Nephron progenitor cell (in vitro differentiated cells): Measurements from ENCODE around the gene SCGB2B2.

Experiments used
- DNase-seq: peaks from one replicate; pipeline ENCODE4 v3.0.0; 2021
- H3K27ac Mint-ChIP-seq: 2 replicates; pipeline ENCODE4 v1.8.0; 2021; ENCODE audit warnings: mild to moderate bottlenecking, moderate library complexity, mixed read lengths
- H3K27me3 Mint-ChIP-seq: 2 replicates; pipeline ENCODE4 v1.8.0; 2021; ENCODE audit warnings: mild to moderate bottlenecking, low read depth, mixed read lengths; ENCODE audit not compliant: poor library complexity
- H3K36me3 Mint-ChIP-seq: 2 replicates; pipeline ENCODE4 v1.8.0; 2021; ENCODE audit warnings: low read depth, mixed read lengths
- H3K4me1 Mint-ChIP-seq: 2 replicates; pipeline ENCODE4 v1.8.0; 2021; ENCODE audit warnings: mixed read lengths
- H3K4me3 Mint-ChIP-seq: 2 replicates; pipeline ENCODE4 v1.8.0; 2021; ENCODE audit warnings: mild to moderate bottlenecking, moderate library complexity, mixed read lengths
- H3K9me3 Mint-ChIP-seq: 2 replicates; pipeline ENCODE4 v1.8.0; 2021; ENCODE audit warnings: mild to moderate bottlenecking, moderate library complexity, mixed read lengths
- CTCF ChIP-seq: fragments of 200-600 bp; sonication (generic); IDR thresholded peaks from 2 replicates; pipeline ENCODE4 v1.5.0; 2021; ENCODE audit warnings: antibody characterized with exemption

Gene SCGB2B2

DNA sequence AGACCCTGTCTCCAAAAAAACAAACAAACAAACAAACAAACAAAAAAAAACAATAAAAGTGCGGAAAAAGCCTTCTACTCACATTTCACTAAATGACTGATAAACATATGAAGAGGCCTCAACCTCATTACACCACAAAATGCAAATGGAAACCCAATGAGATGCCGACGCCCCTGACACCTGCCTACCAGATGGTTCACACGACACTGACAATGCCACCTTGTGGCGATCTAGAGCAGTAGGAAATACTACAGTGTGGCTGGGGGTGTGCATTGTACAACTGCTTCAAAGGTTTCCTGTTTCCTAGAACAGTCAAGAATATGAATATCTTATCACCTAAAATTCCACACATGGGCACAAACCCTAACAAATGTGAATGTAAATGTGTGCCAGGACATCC, 14.0 kb downstream of the SCGB2B2 start:
- H3K27ac Mint-ChIP-seq, result no peak overlapping the region

GRCh38 chr19:34661357-34661756, 15.6 kb downstream of the SCGB2B2 start:
- H3K4me1 Mint-ChIP-seq, result no peaks in the 10 kb centered on the region
- peaks cover 26% of the 10 kb centered on the region for H3K27me3 Mint-ChIP-seq
- H3K9me3 Mint-ChIP-seq, result peaks cover 58% of the 10 kb centered on the region
- H3K36me3 Mint-ChIP-seq, result no peaks in the 10 kb centered on the region
- TF ChIP-seq CTCF, result no peak
- no peak for DNase-seq
- no peak overlapping the region for H3K4me3 Mint-ChIP-seq
- no peak overlapping the region for H3K27ac Mint-ChIP-seq

More for the DNA sequence above, 14.0 kb downstream of the SCGB2B2 start:
- Mint-ChIP-seq H3K36me3 (no peaks in the 10 kb centered on the region), H3K4me3 (no peak overlapping the region), H3K9me3 (peaks cover 56% of the 10 kb centered on the region), H3K27me3 (peaks cover 24% of the 10 kb centered on the region), H3K4me1 (no peaks in the 10 kb centered on the region)
- peak; percentile 19 for TF ChIP-seq CTCF
- DNase-seq, result no peak

DNA sequence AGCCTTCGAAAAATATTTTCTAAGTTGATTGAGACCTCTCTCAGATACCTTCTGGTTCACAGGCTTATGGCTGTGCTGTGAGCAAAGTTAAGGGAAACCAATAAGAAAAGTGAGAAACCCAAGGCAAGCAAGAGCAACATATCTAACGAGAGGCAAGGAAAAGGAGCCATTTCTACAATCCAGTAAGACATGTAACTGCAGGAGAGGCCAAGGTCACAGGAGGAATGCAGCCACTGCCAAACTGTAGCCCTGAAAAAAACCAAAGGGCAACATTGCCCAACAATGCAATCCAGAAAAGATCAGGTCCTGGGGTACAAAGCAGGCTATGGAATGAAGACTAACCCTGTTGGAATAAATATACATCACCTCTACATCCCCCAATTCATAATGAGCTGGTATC, 21.3 kb downstream of the SCGB2B2 start:
- no peaks in the 10 kb centered on the region for H3K4me1 Mint-ChIP-seq
- peaks cover 31% of the 10 kb centered on the region for H3K27me3 Mint-ChIP-seq
- DNase-seq, result no peak

DNA sequence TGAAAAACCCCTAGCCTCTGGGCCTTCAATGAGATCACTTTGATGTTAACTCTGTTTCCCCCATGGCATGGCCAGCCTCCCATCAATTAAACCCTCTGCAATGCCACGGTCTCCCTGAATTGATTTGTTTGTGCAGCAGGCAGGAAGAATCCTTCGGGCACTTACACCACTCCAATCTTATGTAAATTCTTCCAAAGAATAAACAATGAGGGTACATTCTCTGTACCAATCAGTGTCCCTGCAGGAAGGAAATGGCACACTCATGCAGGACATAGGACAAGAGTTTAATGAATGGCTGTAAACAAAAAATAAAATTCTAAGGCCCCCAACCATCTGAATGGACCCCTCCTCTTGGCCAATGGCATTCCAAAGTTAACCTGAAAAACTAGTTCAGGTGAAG, 22.2 kb downstream of the SCGB2B2 start:
- no peak overlapping the region for H3K4me3 Mint-ChIP-seq
- no peak overlapping the region for H3K27ac Mint-ChIP-seq
- H3K36me3 Mint-ChIP-seq, result peaks cover 5% of the 10 kb centered on the region
- peaks cover 31% of the 10 kb centered on the region for H3K27me3 Mint-ChIP-seq
- H3K4me1 Mint-ChIP-seq, result no peaks in the 10 kb centered on the region
- DNase-seq, result no peak
- TF ChIP-seq CTCF, result no peak
- peaks cover 75% of the 10 kb centered on the region for H3K9me3 Mint-ChIP-seq

More for the DNA sequence above, 21.3 kb downstream of the SCGB2B2 start:
- no peak overlapping the region for H3K27ac Mint-ChIP-seq
- no peak for TF ChIP-seq CTCF
- H3K36me3 Mint-ChIP-seq, result peaks cover 5% of the 10 kb centered on the region
- H3K4me3 Mint-ChIP-seq, result no peak overlapping the region
- H3K9me3 Mint-ChIP-seq, result peaks cover 73% of the 10 kb centered on the region

DNA sequence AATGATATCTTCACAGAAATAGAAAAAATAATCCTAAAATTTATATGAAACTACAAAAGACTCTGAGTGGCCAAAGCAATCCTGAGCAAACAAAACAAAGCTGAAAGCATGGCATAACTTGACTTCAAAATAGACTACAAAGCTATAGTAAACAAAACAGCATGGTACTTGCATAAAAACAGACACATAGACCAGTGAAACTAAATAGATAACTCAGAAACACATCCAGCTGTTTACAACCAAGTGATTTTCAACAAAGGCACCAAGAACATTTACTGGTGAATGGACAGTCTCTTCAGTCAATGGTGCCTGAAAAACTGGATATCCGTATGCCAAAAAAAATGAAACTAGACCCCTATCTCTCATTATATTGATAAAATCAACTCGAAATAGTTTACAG, 25.2 kb downstream of the SCGB2B2 start:
- Mint-ChIP-seq H3K27me3 (peaks cover 11% of the 10 kb centered on the region), H3K36me3 (peaks cover 5% of the 10 kb centered on the region), H3K27ac (no peak overlapping the region), H3K4me1 (no peaks in the 10 kb centered on the region), H3K9me3 (peaks cover 69% of the 10 kb centered on the region), H3K4me3 (no peak overlapping the region)
- no peak for DNase-seq
- TF ChIP-seq CTCF, result no peak

- Mint-ChIP-seq H3K4me3 (no peak overlapping the region), H3K27ac (no peak overlapping the region), H3K36me3 (peaks cover 5% of the 10 kb centered on the region), H3K4me1 (no peaks in the 10 kb centered on the region), H3K27me3 (peaks cover 17% of the 10 kb centered on the region), H3K9me3 (peaks cover 67% of the 10 kb centered on the region)
- no peak for DNase-seq
- TF ChIP-seq CTCF, result no peak
Observed at GRCh38 chr19:34649886-34650543, 26.9 kb downstream of the SCGB2B2 start.
